Uterus (tissue), 2 donors: ENCODE data around the gene ATF2.

Experiments used
- CTCF ChIP-seq, 4 experiments: fragments of 200-600 bp in 2 of 4; fragments of 450-650 bp in 2 of 4; sonication (generic) in 2 of 4; IDR thresholded peaks; one replicate each; pipeline ENCODE4 v1.5.1; 2016 to 2019; ENCODE audit warnings: antibody characterized with exemption in 4 of 4, mild to moderate bottlenecking in 2 of 4, moderate library complexity in 1 of 4
- POLR2A ChIP-seq, 2 donors: fragments of 450-650 bp; IDR thresholded peaks; one replicate each; pipeline ENCODE4 v1.6.1; 2016; ENCODE audit warnings: antibody characterized with exemption in 2 of 2, mild to moderate bottlenecking in 1 of 2, moderate library complexity in 1 of 2

DNA sequence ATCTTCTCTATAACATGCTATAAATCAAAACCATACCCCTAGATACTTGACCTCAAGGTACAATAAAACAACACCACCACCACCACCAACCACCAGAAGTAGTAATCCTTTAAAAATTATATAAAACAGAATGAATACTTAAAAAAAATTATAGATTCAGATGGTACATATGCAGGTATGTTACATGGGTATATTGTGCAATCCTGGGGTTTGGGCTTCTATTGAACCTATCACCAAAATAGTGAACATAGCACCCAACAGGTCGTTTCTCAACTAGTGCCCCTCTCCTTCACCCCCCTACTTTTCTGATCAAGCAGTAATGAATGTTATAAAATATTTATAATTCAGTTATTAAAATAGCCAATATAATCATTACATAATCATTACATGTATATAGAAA lies 91.7 kb downstream of the ATF2 start:
- TF ChIP-seq CTCF (IDR thresholded peaks at IDR 0.05), result no peak
- TF ChIP-seq POLR2A (IDR thresholded peaks at IDR 0.05), result no peak
